Endodermal cell (in vitro differentiated cells): Measurements from ENCODE around the gene DYNC1I2. TPM values are rescaled to one million over a fixed set of nuclear protein-coding genes. Genes with fewer than 3 reads are reported as not detected.
"Not testable (repeated sequence)": the region's sequence is repeated elsewhere in the genome, so short reads cannot be mapped to it uniquely, and the experiment has no call there.

Experiments
- DNase-seq: peaks from one replicate; pipeline ENCODE4 v3.0.0-alpha.2; 2017
- H3K27ac ChIP-seq: 2 replicates; pipeline ENCODE4 v1.5.1; 2013; ENCODE audit warnings: mild to moderate bottlenecking, low read depth, low read length, moderate library complexity
- H3K27me3 ChIP-seq: 2 replicates; pipeline ENCODE4 v1.6.1; 2013; ENCODE audit warnings: mild to moderate bottlenecking, low read length, moderate library complexity; ENCODE audit not compliant: insufficient read depth, control insufficient read depth, poor library complexity, severe bottlenecking
- H3K36me3 ChIP-seq: 2 replicates; pipeline ENCODE4 v1.7.0; 2013; ENCODE audit warnings: mild to moderate bottlenecking, low read length, moderate library complexity; ENCODE audit not compliant: control insufficient read depth, insufficient read depth
- H3K4me1 ChIP-seq: one replicate; pipeline ENCODE4 v1.7.0; 2013; ENCODE audit warnings: low read length; ENCODE audit not compliant: control insufficient read depth, insufficient read depth
- H3K4me3 ChIP-seq: 2 replicates; pipeline ENCODE4 v1.5.1; 2013; ENCODE audit warnings: mild to moderate bottlenecking, low read length, moderate library complexity
- H3K9ac ChIP-seq: 2 replicates; pipeline ENCODE4 v1.6.1; 2013; ENCODE audit warnings: mild to moderate bottlenecking, low read length, moderate library complexity; ENCODE audit not compliant: poor library complexity, severe bottlenecking; ENCODE audit errors: extremely low read depth
- H3K9me3 ChIP-seq: 2 replicates; pipeline ENCODE4 v1.6.1; 2013; ENCODE audit warnings: mild to moderate bottlenecking, low read length, moderate library complexity; ENCODE audit not compliant: control insufficient read depth
- H3K27ac Mint-ChIP-seq: 2 replicates; pipeline ENCODE4 v1.8.0; 2020; ENCODE audit warnings: mixed read lengths
- H3K27me3 Mint-ChIP-seq: 2 replicates; pipeline ENCODE4 v1.8.0; 2021; ENCODE audit warnings: mild to moderate bottlenecking, mixed read lengths; ENCODE audit not compliant: insufficient read depth
- H3K36me3 Mint-ChIP-seq: 2 replicates; pipeline ENCODE4 v1.8.0; 2020; ENCODE audit warnings: low read depth, mixed read lengths
- H3K4me1 Mint-ChIP-seq: 2 replicates; pipeline ENCODE4 v1.8.0; 2020; ENCODE audit warnings: mixed read lengths
- H3K4me3 Mint-ChIP-seq: 2 replicates; pipeline ENCODE4 v1.8.0; 2020; ENCODE audit warnings: mild to moderate bottlenecking, moderate library complexity, mixed read lengths
- H3K9me3 Mint-ChIP-seq: 2 replicates; pipeline ENCODE4 v1.8.0; 2020; ENCODE audit warnings: mild to moderate bottlenecking, mixed read lengths
- WGBS, 2 experiments: methylation state at CpG; one replicate each; pipeline versions ENCODE4 v1.1.5 to v1.1.7; 2013; ENCODE audit warnings: missing lambda C conversion rate in 2 of 2, mixed read lengths in 1 of 2; ENCODE audit not compliant: insufficient coverage in 1 of 2, insufficient read length in 1 of 2; 5-methylcytosine and 5-hydroxymethylcytosine counted together
- total RNA-seq, 2 donors: library from RNA; stranded (reverse); fragmentation: NEBNext Ultra II Directional in 1 of 2; extraction: Animal tissue kit (Norgen Biotek cat#: 25700) in 1 of 2; gene quantifications; 2 replicates in 1 of 2; 3 replicates in 1 of 2; pipeline ENCODE4 v1.2.1, GENCODE V29; 2021
- TF ChIP-seq, protein P1 (sequence below): fragments of 200-600 bp; sonication (generic); conservative IDR thresholded peaks from 2 replicates; pipeline ENCODE4 v1.5.0; 2021; ENCODE audit warnings: antibody characterized with exemption, mild to moderate bottlenecking

Gene DYNC1I2
- total RNA-seq, 2 donors from 2014 or later: 98.5 to 99.4 TPM

DNA sequence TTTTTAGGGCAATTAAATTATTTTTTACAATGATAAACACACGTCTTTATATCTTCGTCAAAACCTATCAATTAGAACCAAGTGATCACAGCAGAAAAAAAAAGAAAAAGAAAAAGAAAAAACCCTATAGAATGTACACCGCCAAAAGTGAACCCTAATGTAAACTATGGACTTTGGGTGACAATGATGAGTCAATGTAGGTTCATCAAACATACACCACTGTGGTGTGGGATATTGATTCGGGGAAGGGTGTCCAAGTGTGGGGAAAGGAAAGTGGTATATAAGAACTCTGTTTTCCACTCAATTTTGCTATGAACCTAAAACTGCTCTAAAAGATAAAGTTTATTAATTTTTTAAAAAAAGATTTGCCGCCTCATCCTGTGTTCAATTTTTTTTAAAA is 85.1 kb downstream of the DYNC1I2 start:
- Histone ChIP-seq H3K4me1 (no peaks in the 10 kb centered on the region), H3K9me3 (peaks cover 46% of the 10 kb centered on the region), H3K36me3 (no peaks in the 10 kb centered on the region), H3K27me3 (no peaks in the 10 kb centered on the region), H3K9ac (no peak overlapping the region), H3K4me3 (no peak overlapping the region), H3K27ac (no peak overlapping the region)
- no peaks in the 10 kb centered on the region for H3K4me1 Mint-ChIP-seq
- peaks cover 63% of the 10 kb centered on the region for H3K9me3 Mint-ChIP-seq
- H3K4me3 Mint-ChIP-seq: no peak overlapping the region
- TF ChIP-seq, protein P1, sequence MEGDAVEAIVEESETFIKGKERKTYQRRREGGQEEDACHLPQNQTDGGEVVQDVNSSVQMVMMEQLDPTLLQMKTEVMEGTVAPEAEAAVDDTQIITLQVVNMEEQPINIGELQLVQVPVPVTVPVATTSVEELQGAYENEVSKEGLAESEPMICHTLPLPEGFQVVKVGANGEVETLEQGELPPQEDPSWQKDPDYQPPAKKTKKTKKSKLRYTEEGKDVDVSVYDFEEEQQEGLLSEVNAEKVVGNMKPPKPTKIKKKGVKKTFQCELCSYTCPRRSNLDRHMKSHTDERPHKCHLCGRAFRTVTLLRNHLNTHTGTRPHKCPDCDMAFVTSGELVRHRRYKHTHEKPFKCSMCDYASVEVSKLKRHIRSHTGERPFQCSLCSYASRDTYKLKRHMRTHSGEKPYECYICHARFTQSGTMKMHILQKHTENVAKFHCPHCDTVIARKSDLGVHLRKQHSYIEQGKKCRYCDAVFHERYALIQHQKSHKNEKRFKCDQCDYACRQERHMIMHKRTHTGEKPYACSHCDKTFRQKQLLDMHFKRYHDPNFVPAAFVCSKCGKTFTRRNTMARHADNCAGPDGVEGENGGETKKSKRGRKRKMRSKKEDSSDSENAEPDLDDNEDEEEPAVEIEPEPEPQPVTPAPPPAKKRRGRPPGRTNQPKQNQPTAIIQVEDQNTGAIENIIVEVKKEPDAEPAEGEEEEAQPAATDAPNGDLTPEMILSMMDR: no peak
- H3K36me3 Mint-ChIP-seq: peaks cover 23% of the 10 kb centered on the region
- WGBS, 2 experiments: 88% methylated on average over 3 of the region's 5 CpGs; no CpG with 5 or more reads in 1 of the 2 experiments
- no peak overlapping the region for H3K27ac Mint-ChIP-seq
- DNase-seq: no peak
- H3K27me3 Mint-ChIP-seq: no peaks in the 10 kb centered on the region

DNA sequence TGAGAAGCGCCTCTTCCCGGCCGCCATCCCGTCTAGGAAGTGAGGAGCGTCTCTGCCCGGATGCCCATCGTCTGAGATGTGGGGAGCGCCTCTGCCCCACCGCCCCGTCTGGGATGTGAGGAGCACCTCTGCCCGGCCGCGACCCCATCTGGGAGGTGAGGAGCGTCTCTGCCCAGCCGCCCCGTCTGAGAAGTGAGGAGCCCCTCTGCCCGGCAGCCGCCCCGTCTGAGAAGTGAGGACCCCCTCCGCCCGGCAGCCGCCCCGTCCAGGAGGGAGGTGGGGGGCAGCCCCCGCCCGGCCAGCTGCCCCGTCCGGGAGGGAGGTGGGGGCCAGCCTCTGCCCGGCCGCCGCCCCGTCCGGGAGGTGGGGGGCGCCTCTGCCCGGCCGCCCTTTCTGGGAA is 87.3 kb downstream of the DYNC1I2 start:
- Mint-ChIP-seq H3K36me3 (peaks cover 20% of the 10 kb centered on the region), H3K9me3 (peaks cover 74% of the 10 kb centered on the region)
- not testable (repeated sequence) for H3K9ac ChIP-seq, H3K36me3 ChIP-seq, H3K27ac ChIP-seq, H3K4me1 ChIP-seq, H3K4me1 Mint-ChIP-seq, H3K27ac Mint-ChIP-seq, H3K27me3 ChIP-seq, H3K27me3 Mint-ChIP-seq, H3K4me3 Mint-ChIP-seq, H3K4me3 ChIP-seq, DNase-seq
- peaks cover 62% of the 10 kb centered on the region for H3K9me3 ChIP-seq
- WGBS, 2 experiments: 96% methylated on average over 29 of the region's 35 CpGs; no CpG with 5 or more reads in 1 of the 2 experiments

DNA sequence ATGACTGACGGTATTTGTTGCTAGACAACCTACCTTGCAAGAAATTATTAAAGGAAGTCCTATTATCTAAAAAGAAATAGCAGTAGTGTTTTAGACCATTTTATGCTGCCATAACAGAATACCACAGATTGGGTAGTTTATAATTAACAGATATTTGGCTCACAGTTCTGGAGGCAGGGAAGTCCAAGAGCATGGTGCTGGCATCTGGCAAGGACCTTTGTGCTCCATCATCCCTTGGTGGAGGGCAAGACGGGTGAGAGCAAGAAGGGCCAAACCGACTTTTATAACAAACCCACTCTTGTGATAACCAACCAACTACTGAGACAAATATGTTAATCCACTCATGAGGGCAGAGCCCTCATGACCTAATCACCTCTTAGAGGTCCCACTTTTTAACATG is 91.2 kb downstream of the DYNC1I2 start:
- TF ChIP-seq, protein P1: no peak
- Histone ChIP-seq H3K9ac (no peak overlapping the region), H3K36me3 (no peaks in the 10 kb centered on the region), H3K4me3 (no peak overlapping the region), H3K27ac (no peak overlapping the region), H3K9me3 (peaks cover 33% of the 10 kb centered on the region), H3K4me1 (no peaks in the 10 kb centered on the region), H3K27me3 (no peaks in the 10 kb centered on the region)
- Mint-ChIP-seq H3K27ac (no peak overlapping the region), H3K9me3 (peaks cover 51% of the 10 kb centered on the region), H3K27me3 (no peaks in the 10 kb centered on the region), H3K4me3 (no peak overlapping the region), H3K4me1 (no peaks in the 10 kb centered on the region), H3K36me3 (peaks cover 14% of the 10 kb centered on the region)
- 96% methylated on average over 3 of the region's 3 CpGs; no CpG with 5 or more reads in 1 of the 2 experiments for WGBS, 2 experiments
- no peak for DNase-seq

DNA sequence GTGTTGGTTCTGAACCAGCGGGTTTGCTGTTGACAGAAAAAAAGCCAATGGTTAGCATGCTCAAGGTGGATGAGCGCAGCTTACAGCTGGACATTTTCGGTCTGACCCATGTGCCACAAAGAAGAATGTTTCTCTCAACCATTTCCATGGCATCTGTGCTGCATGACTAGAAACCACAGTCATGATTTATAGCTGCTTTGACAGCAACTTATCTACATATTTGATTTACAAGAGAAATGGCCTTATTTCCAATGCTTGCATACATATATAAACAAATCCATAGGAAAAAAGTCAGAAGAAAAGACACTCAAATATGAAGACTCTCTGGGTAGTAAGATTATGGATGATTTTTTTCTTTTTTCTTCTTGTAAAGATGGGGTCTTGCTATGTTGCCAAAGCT is 98.2 kb downstream of the DYNC1I2 start:
- WGBS, 2 experiments: 66 to 67% methylated on average over 3 of the region's 3 CpGs
- Histone ChIP-seq H3K9me3 (no peaks in the 10 kb centered on the region), H3K9ac (no peak overlapping the region), H3K27me3 (no peaks in the 10 kb centered on the region), H3K27ac (no peak overlapping the region), H3K4me1 (peaks cover 7% of the 10 kb centered on the region), H3K36me3 (no peaks in the 10 kb centered on the region), H3K4me3 (no peak overlapping the region)
- TF ChIP-seq, protein P1: no peak
- Mint-ChIP-seq H3K4me3 (no peak overlapping the region), H3K27ac (no peak overlapping the region), H3K9me3 (peaks cover 4% of the 10 kb centered on the region), H3K36me3 (peaks cover 3% of the 10 kb centered on the region), H3K4me1 (peaks cover 21% of the 10 kb centered on the region), H3K27me3 (no peaks in the 10 kb centered on the region)
- no peak for DNase-seq
